Measurements from ENCODE around the gene CSF3.

The CSF3 gene

GRCh38 chr17:40024901-40025300 lies 9.7 kb downstream of the CSF3 start:
- no peak for DNase-seq

GRCh38 chr17:40025559-40025958 lies 10.3 kb downstream of the CSF3 start:
- DNase-seq: no peak

GRCh38 chr17:40025991-40026815 lies 11.0 kb downstream of the CSF3 start:
- no peak for DNase-seq

- DNase-seq: peak; percentile 82 to 90 (median 85)
These were observed 11.8 kb downstream of the CSF3 start for GRCh38 chr17:40026816-40027613.

- DNase-seq: no peak
These were observed 12.4 kb downstream of the CSF3 start for GRCh38 chr17:40027614-40028012.

GRCh38 chr17:40028595-40028994 lies 13.4 kb downstream of the CSF3 start:
- DNase-seq: no peak

- DNase-seq: no peak
These were observed 16.5 kb downstream of the CSF3 start for GRCh38 chr17:40031706-40032105.

- DNase-seq: no peak
These were observed 17.4 kb downstream of the CSF3 start for GRCh38 chr17:40032322-40033320.

- no peak for DNase-seq
These were observed 18.1 kb downstream of the CSF3 start for GRCh38 chr17:40033339-40033738.

GRCh38 chr17:40034426-40035161 lies 19.4 kb downstream of the CSF3 start:
- DNase-seq: no peak

- DNase-seq: peak in 2 of 4 experiments; percentile 19 to 38
These were observed 19.9 kb downstream of the CSF3 start for GRCh38 chr17:40035162-40035559.

- peak in 3 of 4 experiments; percentile 17 to 27 (median 17) for DNase-seq
These were observed 23.8 kb downstream of the CSF3 start for GRCh38 chr17:40038882-40039513.

GRCh38 chr17:40041196-40041595 lies 26.0 kb downstream of the CSF3 start:
- DNase-seq: peak in 3 of 4 experiments; percentile 47 to 69 (median 67)

- no peak for DNase-seq
These were observed 41.3 kb downstream of the CSF3 start for GRCh38 chr17:40056379-40057015.

GRCh38 chr17:40058186-40058784 lies 43.0 kb downstream of the CSF3 start:
- no peak for DNase-seq

- DNase-seq: no peak
These were observed 43.6 kb downstream of the CSF3 start for GRCh38 chr17:40058865-40059264.

GRCh38 chr17:40059729-40060475 lies 44.7 kb downstream of the CSF3 start:
- DNase-seq: no peak

GRCh38 chr17:40060887-40061608 lies 45.8 kb downstream of the CSF3 start:
- DNase-seq: no peak

- no peak for DNase-seq
These were observed 46.4 kb downstream of the CSF3 start for GRCh38 chr17:40061609-40062038.

Data from suppressor macrophage (primary cell).